Measurements from ENCODE around the gene S100A10. TPM values are rescaled to one million over a fixed set of nuclear protein-coding genes. Genes with fewer than 3 reads are reported as not detected.

S100A10 gene
- total and polyA plus RNA-seq, 2 experiments from 2014 or later: 35.9 to 634 TPM

GRCh38 chr1:152021569-152021968 is 27.9 kb upstream of the S100A10 start (continued):
- TF ChIP-seq POLR2AphosphoS5 (IDR thresholded peaks at IDR 0.05; ENCODE audit: low read depth) (no peak), NANOG (IDR thresholded peaks at IDR 0.05; ENCODE audit: borderline replicate concordance) (no peak), EZH2 (IDR thresholded peaks at IDR 0.05; ENCODE audit: low read depth, unreplicated experiment) (no peak), JUNB (IDR thresholded peaks at IDR 0.05; ENCODE audit: unreplicated experiment) (no peak), EZH2phosphoT487 (IDR thresholded peaks at IDR 0.05; ENCODE audit: unreplicated experiment) (no peak)

GRCh38 chr1:152020849-152021248 is 27.2 kb upstream of the S100A10 start:
- no peaks in the 10 kb centered on the region for H3F3A ChIP-seq (replicated peaks; ENCODE audit: low read depth)
- no peak for TF ChIP-seq CREB1 (CRISPR knock-in tag; IDR thresholded peaks at IDR 0.05; ENCODE audit: low read depth)
- TF ChIP-seq CTCF (conservative IDR thresholded peaks at IDR 0.05; ENCODE audit: low read depth in 2 of 2): no peak
- TF ChIP-seq REST (IDR thresholded peaks at IDR 0.05; ENCODE audit: unreplicated experiment): no peak
- TF ChIP-seq STAT1 (IDR thresholded peaks at IDR 0.05; ENCODE audit: unreplicated experiment): no peak
- TF ChIP-seq EZH2 (IDR thresholded peaks at IDR 0.05; ENCODE audit: low read depth, unreplicated experiment): no peak
- TF ChIP-seq ZNF462 (CRISPR knock-in tag; IDR thresholded peaks at IDR 0.05): no peak
- TF ChIP-seq ETS1 (IDR thresholded peaks at IDR 0.05): no peak
- TF ChIP-seq NANOG (IDR thresholded peaks at IDR 0.05; ENCODE audit: borderline replicate concordance): no peak
- no peak for TF ChIP-seq ZNF331 (CRISPR knock-in tag; IDR thresholded peaks at IDR 0.05; ENCODE audit: low read depth)
- no peak for TF ChIP-seq ZNF114 (CRISPR knock-in tag; IDR thresholded peaks at IDR 0.05)
- no peak for TF ChIP-seq EZH2phosphoT487 (IDR thresholded peaks at IDR 0.05; ENCODE audit: unreplicated experiment)
- TF ChIP-seq POLR2AphosphoS5 (IDR thresholded peaks at IDR 0.05; ENCODE audit: low read depth): no peak
- no peak for TF ChIP-seq JUNB (IDR thresholded peaks at IDR 0.05; ENCODE audit: unreplicated experiment)
- no peaks in the 10 kb centered on the region for H3K79me2 ChIP-seq (replicated peaks; ENCODE audit: insufficient read depth)
- no peaks in the 10 kb centered on the region for H4K20me1 ChIP-seq (replicated peaks; ENCODE audit: insufficient read depth)
- no peaks in the 10 kb centered on the region for H3K36me3 ChIP-seq (ENCODE audit: insufficient read depth)
- DNase-seq (ENCODE audit: low spot score): no peak
- H3K36me3 Mint-ChIP-seq (ENCODE audit: low read depth): no peaks in the 10 kb centered on the region
- no peak overlapping the region for H2AFZ ChIP-seq
- peaks cover 28% of the 10 kb centered on the region for H3K4me1 Mint-ChIP-seq
- no peaks in the 10 kb centered on the region for H3K27me3 ChIP-seq (ENCODE audit: insufficient read depth)
- no peak for ATAC-seq
- no peak overlapping the region for H3K4me2 ChIP-seq
- no peak overlapping the region for H3K27ac Mint-ChIP-seq
- H3K9me3 Mint-ChIP-seq: no peaks in the 10 kb centered on the region
- peaks cover 3% of the 10 kb centered on the region; the same call in 1 of the 2 replicates for H3K4me1 ChIP-seq (ENCODE audit: insufficient read depth)
- H3K9me2 ChIP-seq (ENCODE audit: insufficient read depth): peaks cover 9% of the 10 kb centered on the region; the same call in 1 of the 2 replicates
- no peak overlapping the region for H3K4me3 Mint-ChIP-seq
- peaks cover 1% of the 10 kb centered on the region for H3K27me3 Mint-ChIP-seq (ENCODE audit: insufficient read depth, low read depth, poor library complexity)
- H3K4me3 ChIP-seq: no peak overlapping the region
- H3K27ac ChIP-seq (ENCODE audit: low read depth): no peak overlapping the region
